ENCODE measurements around the gene TRIM26. TPM values are rescaled to one million over a fixed set of nuclear protein-coding genes. Genes with fewer than 3 reads are reported as not detected.
"Not testable (repeated sequence)": the region's sequence is repeated elsewhere in the genome, so short reads cannot be mapped to it uniquely, and the experiment has no call there.

The TRIM26 gene
- total and polyA plus RNA-seq, 2 donors (not counting 3 experiments of a cell fraction or from before 2014, with no cell fraction given): 30.4 to 34.5 TPM

DNA sequence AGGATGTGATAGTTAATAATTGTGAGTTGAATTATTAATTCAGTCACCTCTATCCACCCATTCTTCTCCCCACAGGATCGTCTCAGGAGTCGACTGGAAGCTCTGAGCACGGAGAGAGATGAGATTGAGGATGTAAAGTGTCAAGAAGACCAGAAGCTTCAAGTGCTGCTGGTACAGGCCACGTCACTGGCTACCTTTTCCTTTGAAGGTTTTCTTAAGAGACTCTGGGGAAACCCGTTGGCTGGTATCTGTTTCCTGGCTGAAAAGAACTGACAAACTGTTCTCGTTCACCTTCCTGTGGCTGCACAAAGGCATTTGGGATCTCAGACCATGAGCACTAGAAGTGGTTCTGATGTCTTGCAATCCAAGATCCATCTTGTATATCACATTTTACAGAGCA lies 46.1 kb downstream of the TRIM26 start:
- Histone ChIP-seq H3K27ac (ENCODE audit: insufficient read depth, low read depth, low read length) (no peak overlapping the region), H2AFZ (ENCODE audit: low read depth, low read length) (no peak overlapping the region), H3K27me3 (ENCODE audit: control insufficient read depth in 2 of 2, insufficient read depth in 2 of 2, low read length in 2 of 2) (peaks cover 36 to 53% of the 10 kb centered on the region in 2 experiments), H3K4me1 (ENCODE audit: control insufficient read depth, extremely low read depth, insufficient read depth, low read length) (no peaks in the 10 kb centered on the region), H3K9me3 (replicated peaks; ENCODE audit: control insufficient read depth, insufficient read depth, low read length) (no peaks in the 10 kb centered on the region), H3K4me2 (ENCODE audit: insufficient read depth, low read length) (no peak overlapping the region), H3K79me2 (ENCODE audit: control insufficient read depth, insufficient read depth, low read length) (no peaks in the 10 kb centered on the region), H3K4me3 (replicated peaks in 1 of 3; ENCODE audit: insufficient read depth in 1 of 3, low read depth in 1 of 3, low read length in 3 of 3) (no peak overlapping the region), H3K9ac (replicated peaks; ENCODE audit: extremely low read depth, insufficient read depth, low read length) (no peak overlapping the region), H3K36me3 (ENCODE audit: control insufficient read depth in 2 of 2, extremely low read depth in 1 of 2, insufficient read depth in 2 of 2, low read length in 2 of 2) (no peaks in the 10 kb centered on the region), H4K20me1 (replicated peaks; ENCODE audit: control insufficient read depth, extremely low read depth, insufficient read depth, low read length) (no peaks in the 10 kb centered on the region), H3K9me1 (replicated peaks; ENCODE audit: control insufficient read depth, extremely low read depth, insufficient read depth, low read length) (no peaks in the 10 kb centered on the region)
- dilution Hi-C loops (cut with MboI; ENCODE audit: extremely low pct_ligation_motif_present, low sequenced_read_pairs) (no loop called here), intact Hi-C loops (cut with micrococcal nuclease) (no loop called here)
- TF ChIP-seq POLR2AphosphoS5 (IDR thresholded peaks at IDR 0.05; ENCODE audit: insufficient read depth, low read depth, low read length): no peak
- TF ChIP-seq, protein P1, sequence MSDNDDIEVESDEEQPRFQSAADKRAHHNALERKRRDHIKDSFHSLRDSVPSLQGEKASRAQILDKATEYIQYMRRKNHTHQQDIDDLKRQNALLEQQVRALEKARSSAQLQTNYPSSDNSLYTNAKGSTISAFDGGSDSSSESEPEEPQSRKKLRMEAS (IDR thresholded peaks at IDR 0.05; ENCODE audit: insufficient read depth, insufficient read length): no peak
- TF ChIP-seq JUN (IDR thresholded peaks at IDR 0.05; ENCODE audit: borderline replicate concordance, insufficient read depth, insufficient read length, low read depth): no peak
- TF ChIP-seq GATA2 (IDR thresholded peaks at IDR 0.05; ENCODE audit: insufficient read depth, insufficient read length, low read depth, low read length): no peak
- no peak for TF ChIP-seq CTCF (IDR thresholded peaks at IDR 0.05; ENCODE audit: extremely low read depth in 1 of 2, insufficient read depth in 1 of 2, low read depth in 1 of 2, low read length in 2 of 2)
- TF ChIP-seq MYC (IDR thresholded peaks at IDR 0.05; ENCODE audit: low read depth, low read length): no peak
- no peak for TF ChIP-seq POLR2A (IDR thresholded peaks at IDR 0.05; ENCODE audit: low read depth, low read length)
- no peak for TF ChIP-seq FOS (IDR thresholded peaks at IDR 0.05; ENCODE audit: borderline replicate concordance, insufficient read depth, low read length)
- no peak for TF ChIP-seq EZH2 (IDR thresholded peaks at IDR 0.05; ENCODE audit: borderline replicate concordance, low read depth, low read length, severe bottlenecking)
- CTCF ChIA-PET: interaction anchor here (2.3 kb wide), 2 partner anchors 35 to 63 kb away, joined by 15 to 19 read pairs; no protein-coding TSS in a partner anchor
- no TSS peak for BruUV-seq (replicated peaks)
- POLR2A ChIA-PET: no interaction called here
- no peak for FAIRE-seq
- no peak for DNase-seq (ENCODE audit: low read depth, low spot score)

DNA sequence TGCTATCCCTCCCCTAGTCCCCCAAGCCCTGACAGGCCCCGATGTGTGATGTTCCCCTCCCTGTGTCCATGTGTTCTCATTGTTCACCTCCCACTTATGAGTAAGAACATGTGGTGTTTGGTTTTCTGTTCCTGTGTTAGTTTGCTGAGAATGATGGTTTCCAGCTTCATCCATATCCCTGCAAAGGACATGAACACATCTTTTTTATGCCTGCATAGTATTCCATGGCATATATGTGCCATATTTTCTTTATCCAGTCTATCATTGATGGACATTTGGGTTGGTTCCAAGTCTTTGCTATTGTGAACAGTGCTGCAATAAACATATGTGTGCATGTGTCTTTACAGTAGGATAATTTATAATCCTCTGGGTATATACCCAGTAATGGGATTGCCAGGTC lies 48.0 kb downstream of the TRIM26 start:
- BruUV-seq (replicated peaks); H3K4me1 ChIP-seq (ENCODE audit: control insufficient read depth, extremely low read depth, insufficient read depth, low read length); CTCF ChIA-PET; POLR2A ChIA-PET; H3K79me2 ChIP-seq (ENCODE audit: control insufficient read depth, insufficient read depth, low read length); dilution Hi-C loops (cut with MboI; ENCODE audit: extremely low pct_ligation_motif_present, low sequenced_read_pairs); H3K9me3 ChIP-seq (replicated peaks; ENCODE audit: control insufficient read depth, insufficient read depth, low read length); H3K36me3 ChIP-seq (ENCODE audit: control insufficient read depth in 2 of 2, extremely low read depth in 1 of 2, insufficient read depth in 2 of 2, low read length in 2 of 2); H4K20me1 ChIP-seq (replicated peaks; ENCODE audit: control insufficient read depth, extremely low read depth, insufficient read depth, low read length); H2AFZ ChIP-seq (ENCODE audit: low read depth, low read length); H3K4me3 ChIP-seq (replicated peaks in 1 of 3; ENCODE audit: insufficient read depth in 1 of 3, low read depth in 1 of 3, low read length in 3 of 3); H3K9ac ChIP-seq (replicated peaks; ENCODE audit: extremely low read depth, insufficient read depth, low read length); FAIRE-seq; intact Hi-C loops (cut with micrococcal nuclease); H3K4me2 ChIP-seq (ENCODE audit: insufficient read depth, low read length); DNase-seq (ENCODE audit: low read depth, low spot score); H3K27ac ChIP-seq (ENCODE audit: insufficient read depth, low read depth, low read length); H3K9me1 ChIP-seq (replicated peaks; ENCODE audit: control insufficient read depth, extremely low read depth, insufficient read depth, low read length): not testable (repeated sequence)
- peaks cover 23 to 34% of the 10 kb centered on the region in 2 experiments for H3K27me3 ChIP-seq (ENCODE audit: control insufficient read depth in 2 of 2, insufficient read depth in 2 of 2, low read length in 2 of 2)
